ENCODE results near the gene TMUB1. TPM values are rescaled to one million over a fixed set of nuclear protein-coding genes. Genes with fewer than 3 reads are reported as not detected.

Gene TMUB1
- total RNA-seq, 3 donors from 2014 or later (not counting 1 experiment from before 2014, with no cell fraction given): 44.1 to 49.8 (median 47.3) TPM

GRCh38 chr7:151075662-151075971 is 7.7 kb downstream of the TMUB1 start:
- WGBS (ENCODE audit: insufficient coverage): 93% methylated on average over 7 of the region's 7 CpGs
- Histone ChIP-seq H3K4me3 (ENCODE audit: low read length) (no peak overlapping the region), H3K27ac (ENCODE audit: low read length) (no peak overlapping the region), H3K9me3 (ENCODE audit: control insufficient read depth, insufficient read depth, low read length) (no peaks in the 10 kb centered on the region), H3K27me3 (ENCODE audit: control insufficient read depth, insufficient read depth, low read length) (no peaks in the 10 kb centered on the region), H3K36me3 (ENCODE audit: control insufficient read depth, insufficient read depth, low read length) (peaks cover 45% of the 10 kb centered on the region), H3K4me1 (ENCODE audit: control insufficient read depth, insufficient read depth, low read length) (peaks cover 12% of the 10 kb centered on the region)
- Mint-ChIP-seq H3K27ac (no peak overlapping the region), H3K4me3 (no peak overlapping the region), H3K36me3 (no peaks in the 10 kb centered on the region), H3K27me3 (ENCODE audit: low read depth in 2 of 2) (no peaks in the 10 kb centered on the region), H3K4me1 (peaks cover 5 to 18% of the 10 kb centered on the region in 2 donors), H3K9me3 (no peaks in the 10 kb centered on the region)
- ATAC-seq: no peak
- DNase-seq: no peak
- intact Hi-C loops (cut with micrococcal nuclease): no loop called here
- no peak for TF ChIP-seq CTCF (IDR thresholded peaks at IDR 0.05)

- Mint-ChIP-seq H3K27ac (no peak overlapping the region), H3K4me3 (no peak overlapping the region), H3K36me3 (no peaks in the 10 kb centered on the region), H3K27me3 (ENCODE audit: low read depth in 2 of 2) (no peaks in the 10 kb centered on the region), H3K9me3 (no peaks in the 10 kb centered on the region), H3K4me1 (peaks cover 5 to 16% of the 10 kb centered on the region in 2 donors)
- Histone ChIP-seq H3K4me3 (ENCODE audit: low read length) (no peak overlapping the region), H3K27ac (ENCODE audit: low read length) (no peak overlapping the region), H3K9me3 (ENCODE audit: control insufficient read depth, insufficient read depth, low read length) (no peaks in the 10 kb centered on the region), H3K36me3 (ENCODE audit: control insufficient read depth, insufficient read depth, low read length) (peaks cover 51% of the 10 kb centered on the region), H3K4me1 (ENCODE audit: control insufficient read depth, insufficient read depth, low read length) (peaks cover 9% of the 10 kb centered on the region), H3K27me3 (ENCODE audit: control insufficient read depth, insufficient read depth, low read length) (no peaks in the 10 kb centered on the region)
- WGBS (ENCODE audit: insufficient coverage): 97% methylated on average over 26 of the region's 26 CpGs
- DNase-seq: no peak
- no peak for TF ChIP-seq CTCF (IDR thresholded peaks at IDR 0.05)
- no peak for ATAC-seq
- intact Hi-C loops (cut with micrococcal nuclease): no loop called here
These were observed 8.3 kb downstream of the TMUB1 start for GRCh38 chr7:151074817-151075661.

GRCh38 chr7:151073990-151074389 is 9.3 kb downstream of the TMUB1 start:
- ATAC-seq (no peak), DNase-seq (no peak)
- WGBS (ENCODE audit: insufficient coverage): 85% methylated on average over 17 of the region's 17 CpGs
- peaks cover 2 to 8% of the 10 kb centered on the region in 2 donors for H3K4me1 Mint-ChIP-seq
- H3K4me3 Mint-ChIP-seq: no peak overlapping the region
- TF ChIP-seq CTCF (IDR thresholded peaks at IDR 0.05): no peak
- no peak overlapping the region for H3K4me3 ChIP-seq (ENCODE audit: low read length)
- H3K27me3 ChIP-seq (ENCODE audit: control insufficient read depth, insufficient read depth, low read length): no peaks in the 10 kb centered on the region
- H3K9me3 Mint-ChIP-seq: no peaks in the 10 kb centered on the region
- H3K36me3 Mint-ChIP-seq: no peaks in the 10 kb centered on the region
- H3K27ac ChIP-seq (ENCODE audit: low read length): no peak overlapping the region
- H3K36me3 ChIP-seq (ENCODE audit: control insufficient read depth, insufficient read depth, low read length): peaks cover 60% of the 10 kb centered on the region
- no peak overlapping the region for H3K27ac Mint-ChIP-seq
- no peaks in the 10 kb centered on the region for H3K4me1 ChIP-seq (ENCODE audit: control insufficient read depth, insufficient read depth, low read length)
- no peaks in the 10 kb centered on the region for H3K9me3 ChIP-seq (ENCODE audit: control insufficient read depth, insufficient read depth, low read length)
- intact Hi-C loops (cut with micrococcal nuclease): no loop called here
- no peaks in the 10 kb centered on the region for H3K27me3 Mint-ChIP-seq (ENCODE audit: low read depth in 2 of 2)

Measured in natural killer cell (primary cell).